ENCODE results near the gene STAB2.

The STAB2 gene

DNA sequence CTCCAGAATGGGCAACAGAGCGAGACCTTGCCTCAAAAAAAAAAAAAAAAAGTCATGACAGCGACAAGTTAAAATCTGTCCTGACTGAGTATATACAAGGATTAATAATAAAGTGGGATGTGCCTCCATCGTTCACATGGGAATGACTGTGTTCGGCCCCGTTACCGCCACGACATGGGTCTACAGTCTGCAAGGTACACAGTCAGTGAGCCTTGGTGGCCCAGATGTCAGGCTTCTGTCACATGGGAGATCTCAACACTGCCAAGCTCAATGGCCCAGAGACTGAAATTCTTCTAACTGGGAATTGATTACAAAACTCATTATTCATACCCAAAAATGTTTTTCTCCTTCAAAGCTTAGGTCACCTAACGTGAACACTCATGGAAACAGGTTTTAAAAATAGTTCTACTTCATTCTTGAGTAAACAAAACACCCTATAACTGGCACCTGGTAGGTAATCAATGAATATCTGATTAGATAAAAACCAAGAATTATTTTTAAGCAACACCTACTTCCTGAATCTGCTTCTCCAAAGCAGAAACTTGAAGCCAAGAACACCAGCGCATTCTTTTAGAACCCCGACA, 188.0 kb downstream of the STAB2 start:
- peaks cover 31% of the 10 kb centered on the region for H3K4me1 Mint-ChIP-seq
- H3K27me3 Mint-ChIP-seq (ENCODE audit: low read depth, poor library complexity): no peaks in the 10 kb centered on the region
- H3K27ac Mint-ChIP-seq: no peak overlapping the region

DNA sequence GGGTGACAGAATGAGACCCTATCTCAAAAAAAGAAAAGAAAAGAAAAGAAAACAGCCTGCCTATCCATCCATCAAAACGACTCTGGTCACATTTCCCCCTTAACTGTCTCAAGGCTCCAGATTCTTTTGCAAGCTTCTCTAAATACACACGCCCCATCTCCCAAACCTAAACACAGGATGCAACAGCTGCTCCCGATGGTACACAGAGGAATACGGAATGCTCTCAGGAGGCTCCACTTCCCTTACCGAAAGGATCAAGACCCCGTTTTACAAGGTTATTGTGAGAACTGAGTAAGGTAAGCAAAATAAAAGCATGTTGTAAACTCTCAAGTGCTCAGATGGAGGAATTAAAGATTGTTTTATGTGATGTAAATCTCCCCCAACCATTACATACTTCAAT, 191.7 kb downstream of the STAB2 start:
- no peaks in the 10 kb centered on the region for H3K27me3 Mint-ChIP-seq (ENCODE audit: low read depth, poor library complexity)
- TF ChIP-seq, protein P1, sequence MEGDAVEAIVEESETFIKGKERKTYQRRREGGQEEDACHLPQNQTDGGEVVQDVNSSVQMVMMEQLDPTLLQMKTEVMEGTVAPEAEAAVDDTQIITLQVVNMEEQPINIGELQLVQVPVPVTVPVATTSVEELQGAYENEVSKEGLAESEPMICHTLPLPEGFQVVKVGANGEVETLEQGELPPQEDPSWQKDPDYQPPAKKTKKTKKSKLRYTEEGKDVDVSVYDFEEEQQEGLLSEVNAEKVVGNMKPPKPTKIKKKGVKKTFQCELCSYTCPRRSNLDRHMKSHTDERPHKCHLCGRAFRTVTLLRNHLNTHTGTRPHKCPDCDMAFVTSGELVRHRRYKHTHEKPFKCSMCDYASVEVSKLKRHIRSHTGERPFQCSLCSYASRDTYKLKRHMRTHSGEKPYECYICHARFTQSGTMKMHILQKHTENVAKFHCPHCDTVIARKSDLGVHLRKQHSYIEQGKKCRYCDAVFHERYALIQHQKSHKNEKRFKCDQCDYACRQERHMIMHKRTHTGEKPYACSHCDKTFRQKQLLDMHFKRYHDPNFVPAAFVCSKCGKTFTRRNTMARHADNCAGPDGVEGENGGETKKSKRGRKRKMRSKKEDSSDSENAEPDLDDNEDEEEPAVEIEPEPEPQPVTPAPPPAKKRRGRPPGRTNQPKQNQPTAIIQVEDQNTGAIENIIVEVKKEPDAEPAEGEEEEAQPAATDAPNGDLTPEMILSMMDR (IDR thresholded peaks at IDR 0.05): no peak
- H3K36me3 Mint-ChIP-seq (ENCODE audit: low read depth): peaks cover 61% of the 10 kb centered on the region
- no peak overlapping the region for H3K27ac Mint-ChIP-seq
- no peak overlapping the region for H3K4me3 Mint-ChIP-seq
- DNase-seq: no peak
- H3K9me3 Mint-ChIP-seq: no peaks in the 10 kb centered on the region
- peaks cover 24% of the 10 kb centered on the region for H3K4me1 Mint-ChIP-seq

More for the DNA sequence above, 188.0 kb downstream of the STAB2 start:
- TF ChIP-seq, protein P1 (IDR thresholded peaks at IDR 0.05): no peak
- peaks cover 47% of the 10 kb centered on the region for H3K36me3 Mint-ChIP-seq (ENCODE audit: low read depth)
- H3K9me3 Mint-ChIP-seq: no peaks in the 10 kb centered on the region
- H3K4me3 Mint-ChIP-seq: no peak overlapping the region
- DNase-seq: no peak

DNA sequence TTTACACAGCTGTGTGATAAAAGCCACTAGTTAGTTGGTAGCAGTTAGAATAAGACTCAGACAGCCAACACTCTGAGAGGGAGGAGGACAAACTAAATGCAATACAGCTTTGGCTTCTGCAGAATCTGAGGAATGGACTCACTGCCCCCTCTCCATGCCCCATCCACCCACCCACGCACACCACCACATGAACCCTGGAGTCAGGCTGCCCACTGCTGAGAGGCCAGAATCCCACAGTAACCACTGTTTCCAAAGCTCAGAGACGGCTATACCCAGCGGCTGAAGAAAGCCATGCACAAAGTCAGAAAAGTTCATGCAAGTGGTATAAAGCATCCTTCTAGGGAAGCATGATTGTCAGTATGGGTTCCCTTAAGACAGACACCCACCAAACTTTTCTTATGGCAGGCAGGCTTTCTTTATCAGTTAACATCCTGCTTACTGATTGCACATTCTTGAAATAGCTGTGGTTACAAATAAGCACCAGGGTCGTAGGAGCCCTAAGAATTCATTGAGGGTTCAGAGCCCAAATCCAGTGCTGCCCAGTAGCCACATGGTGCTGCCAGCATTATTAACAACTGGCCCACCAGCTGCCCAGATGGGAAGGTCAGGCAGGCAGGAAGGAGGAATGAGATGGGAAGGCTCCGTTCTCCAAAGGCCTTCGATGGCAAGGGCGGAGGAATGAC, 192.5 kb downstream of the STAB2 start:
- no peaks in the 10 kb centered on the region for H3K9me3 Mint-ChIP-seq
- peaks cover 23% of the 10 kb centered on the region for H3K4me1 Mint-ChIP-seq
- H3K27ac Mint-ChIP-seq: peak overlapping the region; percentile 88
- TF ChIP-seq, protein P1 (IDR thresholded peaks at IDR 0.05): no peak
- DNase-seq: no peak
- peaks cover 66% of the 10 kb centered on the region for H3K36me3 Mint-ChIP-seq (ENCODE audit: low read depth)
- no peaks in the 10 kb centered on the region for H3K27me3 Mint-ChIP-seq (ENCODE audit: low read depth, poor library complexity)
- H3K4me3 Mint-ChIP-seq: no peak overlapping the region

DNA sequence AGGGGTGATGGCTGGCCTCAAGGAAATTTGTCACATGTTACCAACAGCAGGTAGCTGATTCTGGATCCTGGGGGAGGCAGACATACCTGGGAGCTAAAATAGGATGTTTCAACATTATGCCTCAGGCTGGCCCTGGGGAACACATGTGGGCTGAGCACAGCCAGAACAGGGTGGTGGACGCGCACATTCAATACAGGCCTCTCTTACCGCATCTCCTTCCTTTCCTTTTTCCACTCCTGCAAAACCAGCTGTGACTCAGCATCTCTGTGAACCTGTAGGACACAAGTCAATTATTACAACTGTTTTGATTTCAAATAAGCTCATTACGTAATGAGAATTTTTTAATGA, 193.0 kb downstream of the STAB2 start:
- TF ChIP-seq, protein P1 (IDR thresholded peaks at IDR 0.05): no peak
- Mint-ChIP-seq H3K4me1 (peaks cover 23% of the 10 kb centered on the region), H3K27me3 (ENCODE audit: low read depth, poor library complexity) (no peaks in the 10 kb centered on the region), H3K9me3 (no peaks in the 10 kb centered on the region), H3K27ac (peak overlapping the region; percentile 88), H3K36me3 (ENCODE audit: low read depth) (peaks cover 62% of the 10 kb centered on the region), H3K4me3 (no peak overlapping the region)
- no peak for DNase-seq

DNA sequence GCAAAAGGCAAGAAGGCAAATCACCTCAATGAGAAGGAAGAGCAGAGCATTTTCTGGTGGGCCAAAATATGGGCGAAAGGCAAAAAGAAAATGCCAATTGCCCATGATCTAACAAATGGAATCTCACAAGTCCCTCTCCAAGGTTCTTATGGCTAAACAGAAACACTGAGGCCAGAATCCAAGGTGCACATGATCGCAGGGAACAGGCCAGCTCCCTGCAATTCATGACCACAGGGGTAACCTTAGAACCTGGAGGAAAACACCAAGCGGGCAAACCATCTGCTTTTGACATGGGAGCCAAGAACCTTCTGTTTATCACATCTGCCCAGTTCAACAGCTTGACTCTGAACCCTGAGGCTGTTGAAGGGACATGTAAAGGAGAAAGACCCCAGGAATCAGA, 193.9 kb downstream of the STAB2 start:
- Mint-ChIP-seq H3K27me3 (ENCODE audit: low read depth, poor library complexity) (no peaks in the 10 kb centered on the region), H3K9me3 (no peaks in the 10 kb centered on the region), H3K27ac (no peak overlapping the region), H3K4me3 (no peak overlapping the region), H3K4me1 (peaks cover 23% of the 10 kb centered on the region), H3K36me3 (ENCODE audit: low read depth) (peaks cover 56% of the 10 kb centered on the region)
- TF ChIP-seq, protein P1 (IDR thresholded peaks at IDR 0.05): no peak
- no peak for DNase-seq

DNA sequence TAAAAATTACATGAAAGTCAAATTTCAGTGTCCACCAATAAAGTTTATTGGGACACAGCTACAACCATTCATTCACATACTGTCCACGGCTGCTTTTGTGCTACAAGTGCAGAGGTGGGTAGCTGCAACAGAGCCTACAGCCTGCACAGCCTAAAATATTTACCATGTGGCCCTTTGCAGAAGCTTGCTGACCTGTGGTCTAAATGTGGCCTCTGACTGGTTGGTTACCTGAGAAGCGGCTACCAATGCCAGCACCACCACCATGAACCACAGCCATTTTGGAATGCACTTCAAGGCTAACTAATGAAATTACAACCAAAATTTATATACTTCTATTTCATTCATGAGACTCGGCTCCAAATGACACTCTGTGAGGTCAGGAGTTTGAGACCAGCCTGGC, 195.3 kb downstream of the STAB2 start:
- Mint-ChIP-seq H3K36me3 (ENCODE audit: low read depth) (peaks cover 45% of the 10 kb centered on the region), H3K27ac (no peak overlapping the region)
- TF ChIP-seq, protein P1 (IDR thresholded peaks at IDR 0.05): no peak

More for the DNA sequence above, 195.3 kb downstream of the STAB2 start:
- no peak for DNase-seq
- H3K9me3 Mint-ChIP-seq: no peaks in the 10 kb centered on the region
- no peak overlapping the region for H3K4me3 Mint-ChIP-seq
- peaks cover 23% of the 10 kb centered on the region for H3K4me1 Mint-ChIP-seq
- no peaks in the 10 kb centered on the region for H3K27me3 Mint-ChIP-seq (ENCODE audit: low read depth, poor library complexity)
